HG02870 (cell line): ENCODE data around the gene MCTP1.
"Not testable (repeated sequence)": the region's sequence is repeated elsewhere in the genome, so short reads cannot be mapped to it uniquely, and the experiment has no call there.

Experiments used
- ATAC-seq: cut with Tn5 transposase; IDR thresholded peaks from one replicate; pipeline ENCODE4 v1.9.1; 2021; ENCODE audit warnings: mild to moderate bottlenecking, moderate library complexity; ENCODE audit not compliant: unreplicated experiment

MCTP1 gene

GRCh38 chr5:94833851-94834250, 451.0 kb downstream of the MCTP1 start:
- ATAC-seq: no peak

- ATAC-seq: no peak
Observed at GRCh38 chr5:94832685-94833084, 452.2 kb downstream of the MCTP1 start.

DNA sequence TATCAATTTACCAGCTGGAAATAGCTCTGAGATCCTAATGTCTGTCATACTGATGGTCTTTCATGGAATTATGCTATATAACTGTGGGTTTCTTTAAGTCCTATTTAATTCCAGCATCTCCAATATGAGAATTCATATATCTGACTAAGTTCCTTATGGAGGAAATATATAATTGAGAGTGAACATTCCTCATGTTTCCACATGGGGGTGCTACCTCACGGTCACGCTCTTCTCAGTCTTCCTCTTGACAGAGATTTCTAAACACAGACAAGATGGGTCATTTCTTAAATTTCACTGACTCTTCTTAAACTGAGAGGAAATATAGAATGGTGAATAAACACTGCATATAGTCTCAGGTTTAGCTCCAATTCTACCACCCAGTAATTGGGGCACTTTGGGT, 454.4 kb downstream of the MCTP1 start:
- ATAC-seq: no peak

DNA sequence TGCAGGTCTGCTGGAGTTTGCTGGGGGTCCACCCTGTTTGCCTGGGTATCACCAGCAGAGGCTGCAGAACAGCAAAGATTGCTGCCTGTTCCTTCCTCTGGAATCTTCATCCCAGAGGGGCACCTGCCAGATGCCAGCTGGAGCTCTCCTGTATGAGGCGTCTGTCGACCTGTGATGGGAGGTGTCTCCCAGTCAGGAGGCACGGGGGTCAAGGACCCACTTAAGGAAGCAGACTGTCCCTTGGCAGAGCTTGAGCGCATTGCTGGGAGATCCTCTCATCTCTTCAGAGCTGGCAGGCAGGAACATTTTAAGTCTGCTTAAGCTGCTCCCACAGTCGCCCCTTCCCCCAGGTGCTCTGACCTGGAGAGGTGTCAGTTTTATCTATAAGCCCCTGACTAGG, 456.7 kb downstream of the MCTP1 start:
- not testable (repeated sequence) for ATAC-seq

DNA sequence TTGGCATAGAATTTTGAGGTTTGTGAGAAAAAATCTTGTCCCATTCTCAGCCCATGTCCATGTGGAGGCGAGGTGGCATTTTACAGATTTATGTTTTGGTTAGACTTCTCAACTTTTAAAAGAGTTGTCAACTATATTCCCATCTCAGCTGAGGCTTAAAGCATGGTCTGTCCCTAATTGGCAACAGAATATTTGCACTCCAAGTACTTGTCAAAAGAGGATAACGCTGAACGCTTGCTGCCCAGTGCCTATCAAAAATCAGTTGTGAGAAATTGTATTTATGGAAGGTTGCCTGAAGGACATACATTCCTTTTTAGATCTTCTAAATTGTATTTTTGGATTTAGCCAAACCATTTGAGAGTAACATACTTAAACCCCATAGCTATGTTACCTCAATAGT, 464.4 kb downstream of the MCTP1 start:
- no peak for ATAC-seq

DNA sequence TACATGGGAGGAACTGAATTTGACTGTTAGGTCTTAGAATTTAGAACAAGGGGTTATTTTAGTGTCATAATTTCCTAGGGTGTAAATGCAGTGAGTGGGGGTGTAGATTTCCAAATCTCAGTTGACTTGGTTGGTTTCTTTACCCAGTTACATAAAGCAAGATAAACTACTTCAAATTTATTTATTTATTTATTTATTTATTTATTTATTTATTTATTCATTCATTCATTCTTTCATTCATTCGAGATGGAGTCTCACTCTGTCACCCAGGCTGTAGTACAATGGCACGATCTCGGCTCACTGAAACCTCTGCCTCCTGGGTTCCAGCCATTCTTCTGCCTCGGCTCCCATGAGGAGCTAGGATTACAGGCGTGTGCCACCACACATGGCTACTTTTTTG, 466.0 kb downstream of the MCTP1 start:
- ATAC-seq: no peak

- ATAC-seq: no peak
Observed at GRCh38 chr5:94815313-94816039, 469.4 kb downstream of the MCTP1 start.

DNA sequence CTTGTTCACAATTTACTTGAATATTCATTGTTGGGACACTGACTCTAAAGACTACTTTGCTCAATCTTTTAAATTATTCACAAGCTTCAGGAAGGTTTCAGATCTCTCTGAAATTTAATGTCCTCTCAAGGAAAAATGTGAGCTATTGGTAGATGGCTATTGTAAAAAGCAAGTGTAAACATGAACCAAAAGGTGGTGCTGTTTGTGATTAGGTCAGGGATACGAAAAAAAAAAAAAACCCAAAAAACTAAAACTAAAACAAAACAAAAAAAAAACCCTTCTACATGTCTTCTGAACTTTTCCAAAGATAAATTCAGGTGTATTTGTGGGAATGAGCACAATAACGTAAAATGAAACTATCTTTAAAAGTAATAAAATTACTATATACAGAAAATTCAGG, 472.7 kb downstream of the MCTP1 start:
- ATAC-seq: no peak

GRCh38 chr5:94811331-94811730, 473.6 kb downstream of the MCTP1 start:
- ATAC-seq: no peak

DNA sequence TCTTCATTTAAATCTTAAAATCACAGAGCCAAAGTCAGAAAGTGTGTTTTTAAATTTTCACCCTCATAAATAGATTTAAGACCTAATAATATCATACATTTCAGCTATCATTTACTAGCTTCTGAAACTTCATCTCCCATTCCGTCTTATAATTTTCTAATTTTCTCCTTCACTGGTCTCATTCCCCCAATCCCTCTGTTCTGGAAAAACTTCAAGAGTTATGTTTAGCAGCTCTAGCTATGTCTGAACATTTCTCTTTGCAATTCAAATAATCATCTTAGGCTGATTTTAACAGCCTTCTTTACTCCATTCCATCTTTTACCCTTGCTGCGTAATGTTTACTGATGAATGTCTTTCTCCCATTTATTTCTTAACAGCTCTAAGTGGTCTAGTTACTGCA, 474.0 kb downstream of the MCTP1 start:
- ATAC-seq: no peak

GRCh38 chr5:94810281-94810680, 474.6 kb downstream of the MCTP1 start:
- ATAC-seq: no peak

DNA sequence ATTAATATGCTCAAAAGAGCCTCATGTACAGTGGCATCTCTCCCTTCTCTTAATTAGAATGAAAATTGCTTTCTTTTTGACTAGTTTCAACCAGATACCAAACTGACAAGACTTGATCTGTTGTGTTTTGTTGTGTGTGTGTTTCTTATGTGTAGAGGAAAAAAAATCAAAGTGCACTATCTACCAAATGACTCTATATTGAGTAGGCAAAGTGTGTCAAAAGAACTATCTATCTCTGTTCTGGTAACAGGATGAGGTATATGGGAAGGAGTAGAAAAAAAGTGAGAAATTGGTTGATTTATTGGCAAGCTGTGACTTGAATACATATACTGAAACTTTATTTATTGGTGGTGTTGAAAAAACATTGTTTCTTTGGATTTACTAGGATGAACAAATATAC, 476.4 kb downstream of the MCTP1 start:
- no peak for ATAC-seq

- ATAC-seq: no peak
Observed at GRCh38 chr5:94807985-94808384, 476.9 kb downstream of the MCTP1 start.

- no peak for ATAC-seq
Observed at GRCh38 chr5:94802450-94802849, 482.4 kb downstream of the MCTP1 start.

DNA sequence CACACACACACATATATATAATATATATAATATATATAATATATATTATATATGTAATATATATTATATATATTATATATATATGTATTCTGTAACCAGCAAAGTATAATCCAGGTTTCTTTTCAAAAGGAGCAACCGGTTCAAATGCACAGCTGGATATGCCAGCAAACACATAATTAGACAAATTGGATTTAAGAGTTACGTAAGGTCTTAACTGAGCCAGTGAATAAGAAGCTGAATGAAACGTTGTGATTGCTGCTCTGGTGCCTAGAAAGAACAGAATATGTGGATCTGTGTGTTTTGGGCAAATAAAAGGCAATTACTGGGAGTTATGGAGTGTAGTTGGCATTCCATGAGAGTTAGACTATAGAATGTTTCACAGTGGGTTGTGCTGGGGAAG, 488.3 kb downstream of the MCTP1 start:
- ATAC-seq: no peak

GRCh38 chr5:94793816-94794198, 491.1 kb downstream of the MCTP1 start:
- ATAC-seq: peak; percentile 40

DNA sequence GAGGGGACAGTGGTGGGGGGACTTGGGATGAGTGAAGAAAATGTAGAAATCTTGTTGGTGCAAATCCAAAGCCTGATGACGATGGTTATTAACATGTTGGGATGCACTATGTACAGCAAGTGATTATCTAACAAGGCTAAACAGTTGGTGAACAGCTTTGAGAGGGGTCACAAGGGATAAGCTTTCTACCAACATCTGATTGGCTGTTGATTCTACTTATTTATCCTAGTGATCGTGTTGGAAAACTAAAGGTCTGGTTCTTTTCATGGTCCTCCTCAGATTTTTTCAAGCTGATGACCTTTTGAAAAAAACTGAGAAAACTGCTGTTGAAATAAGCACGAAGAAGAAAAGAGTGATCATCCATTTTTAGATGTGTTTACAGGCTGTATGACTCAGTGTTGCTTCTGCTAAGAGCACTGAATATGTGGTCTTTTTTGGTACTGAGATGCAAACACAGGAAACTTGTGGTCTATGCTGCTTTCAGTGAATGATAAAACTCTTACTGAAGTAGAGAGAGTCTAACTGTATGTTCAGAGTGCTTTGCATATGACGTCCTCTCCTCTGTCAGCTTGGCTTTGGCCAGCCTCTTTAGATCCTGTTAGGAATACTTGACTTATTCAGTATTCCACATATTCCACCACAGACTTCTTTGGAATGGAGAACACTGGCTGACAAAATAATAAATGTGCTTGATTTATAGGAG, 491.6 kb downstream of the MCTP1 start:
- ATAC-seq: peak; percentile 100

DNA sequence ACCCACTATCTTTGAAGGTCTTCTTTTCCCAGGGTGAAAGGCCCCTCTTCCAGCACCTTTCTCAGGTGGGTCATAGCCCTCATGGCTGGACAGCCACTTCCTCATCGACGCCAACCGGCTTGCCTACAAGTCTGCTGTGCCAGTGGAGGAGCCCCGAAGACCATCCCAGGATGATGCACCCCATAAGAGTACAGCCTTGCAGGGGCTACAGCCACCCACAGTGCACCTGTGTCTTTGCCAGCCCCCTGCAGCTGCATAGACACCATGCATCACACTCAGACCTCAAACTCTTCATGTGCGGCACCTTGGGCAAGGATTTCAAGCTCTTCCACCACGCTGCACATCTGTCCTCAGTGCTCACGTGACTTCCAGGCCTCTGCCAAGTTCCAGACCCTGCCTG, 493.1 kb downstream of the MCTP1 start:
- no peak for ATAC-seq

DNA sequence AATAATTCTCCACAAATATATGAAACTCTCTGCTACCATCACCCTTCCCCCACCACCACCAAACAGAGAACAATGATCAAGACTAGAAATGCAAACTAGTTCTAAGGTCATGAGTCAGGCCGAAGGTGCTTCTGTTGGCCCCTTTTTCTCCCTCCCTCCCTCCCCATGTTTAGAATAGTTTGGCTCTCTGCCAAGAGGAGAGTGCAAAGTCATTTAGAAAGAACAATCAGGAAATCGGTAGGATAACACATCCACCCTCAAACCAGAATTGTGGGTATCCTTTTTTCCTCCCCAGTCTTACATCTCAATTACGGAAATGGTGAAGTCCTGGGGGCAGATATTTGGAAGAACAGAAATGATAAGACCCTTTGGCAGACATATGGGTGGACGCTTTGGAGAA, 496.4 kb downstream of the MCTP1 start:
- ATAC-seq: no peak

DNA sequence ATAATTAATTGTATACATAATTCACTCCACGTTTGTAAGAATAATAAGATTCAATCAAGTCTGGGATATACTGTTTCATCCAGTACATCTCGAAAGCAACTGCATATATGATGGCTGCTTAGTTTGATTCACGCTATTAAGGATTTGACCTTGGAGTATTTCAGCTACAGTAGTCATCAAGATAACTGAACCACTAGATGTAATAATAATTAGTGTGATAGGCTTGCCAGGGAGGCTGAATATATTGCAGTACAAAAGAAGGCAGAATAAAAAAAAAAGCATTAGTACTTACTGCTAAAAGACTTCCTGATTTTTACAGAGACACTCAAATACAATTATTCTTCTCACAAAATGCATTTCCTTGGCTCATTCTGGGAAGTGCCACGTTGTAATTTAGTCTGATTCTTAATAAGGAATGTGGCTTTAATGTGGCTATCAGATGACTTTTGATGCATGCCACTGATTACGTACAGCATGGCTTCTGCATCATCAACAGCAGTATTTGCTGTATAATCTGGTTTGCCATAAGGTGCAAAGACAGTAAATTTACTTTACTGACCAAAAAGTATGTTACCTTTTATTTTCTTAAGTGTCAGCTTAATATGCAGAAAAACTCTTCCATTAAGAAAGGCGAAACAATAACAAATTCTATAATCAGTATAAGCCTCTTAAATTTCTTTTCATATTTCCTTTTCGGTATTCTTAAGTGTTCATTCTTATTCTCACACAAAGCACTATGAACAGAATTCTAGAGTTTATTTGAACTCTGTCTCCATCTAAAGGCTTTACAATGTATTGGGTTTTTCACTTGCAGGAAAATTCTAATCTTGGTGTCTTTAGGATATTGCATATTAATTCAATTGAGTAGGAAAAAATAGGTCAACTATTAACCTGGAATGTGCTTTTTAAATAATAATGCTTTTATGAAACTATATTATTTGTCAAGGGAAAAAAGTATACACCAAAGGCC, 500.1 kb downstream of the MCTP1 start:
- no peak for ATAC-seq

DNA sequence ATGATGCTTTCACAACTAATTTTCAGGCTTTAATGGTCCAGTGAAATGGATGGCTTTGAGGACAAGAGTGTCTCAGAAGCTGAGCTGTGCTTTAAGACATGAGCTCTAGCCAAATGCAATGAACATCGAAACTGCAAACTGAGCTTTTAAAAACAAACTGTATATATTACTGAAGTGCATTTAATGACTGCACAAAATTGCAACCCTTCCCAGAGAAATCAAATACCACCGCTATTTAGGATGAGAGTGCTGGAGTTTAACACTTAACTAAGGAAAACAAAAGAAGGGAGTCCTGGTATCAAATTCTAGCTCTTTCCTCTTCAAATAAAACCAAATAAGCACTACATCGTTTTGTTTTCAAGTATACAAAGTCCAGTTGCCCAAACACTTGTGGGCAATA, 502.5 kb downstream of the MCTP1 start:
- no peak for ATAC-seq

- ATAC-seq: no peak
Observed at GRCh38 chr5:94779684-94780083, 505.2 kb downstream of the MCTP1 start.
